ENCODE results near the gene WDR89.

WDR89 gene

GRCh38 chr14:63581491-63581890, 60.2 kb downstream of the WDR89 start:
- no peaks in the 10 kb centered on the region for H3K27me3 Mint-ChIP-seq
- ATAC-seq (no peak), DNase-seq (no peak)
- H3K9me3 Mint-ChIP-seq, result no peaks in the 10 kb centered on the region
- no peak overlapping the region for H3K27ac Mint-ChIP-seq
- H3K4me3 Mint-ChIP-seq, result no peak overlapping the region
- no peaks in the 10 kb centered on the region for H3K4me1 Mint-ChIP-seq

DNA sequence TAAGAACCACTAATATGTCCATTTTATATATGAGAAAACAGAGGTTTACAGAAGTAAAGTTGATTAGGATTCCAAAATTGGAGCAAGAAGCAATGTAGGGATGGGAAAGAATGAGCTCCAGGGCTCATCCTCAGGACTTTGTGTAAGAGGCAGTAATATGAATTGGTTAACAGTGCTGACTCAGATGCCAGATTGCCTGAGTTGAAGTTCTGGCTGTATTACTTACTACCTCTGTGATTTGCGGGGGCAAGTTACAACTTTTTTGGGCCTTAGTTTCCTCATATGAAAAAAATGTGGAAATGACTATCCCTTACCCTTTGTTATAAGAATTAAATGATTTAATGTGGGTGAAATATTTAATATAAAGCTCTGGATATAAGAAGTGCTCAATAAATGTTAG, 63.4 kb downstream of the WDR89 start:
- no peaks in the 10 kb centered on the region for H3K27me3 Mint-ChIP-seq

GRCh38 chr14:63573581-63573980, 68.1 kb downstream of the WDR89 start:
- Mint-ChIP-seq H3K27ac (no peak overlapping the region), H3K9me3 (no peaks in the 10 kb centered on the region), H3K4me3 (no peak overlapping the region), H3K4me1 (no peaks in the 10 kb centered on the region), H3K27me3 (no peaks in the 10 kb centered on the region)
- DNase-seq, result no peak
- ATAC-seq, result no peak

More for the DNA sequence above, 63.4 kb downstream of the WDR89 start:
- ATAC-seq (no peak), DNase-seq (no peak)
- Mint-ChIP-seq H3K4me3 (no peak overlapping the region), H3K4me1 (no peaks in the 10 kb centered on the region), H3K9me3 (no peaks in the 10 kb centered on the region), H3K27ac (no peak overlapping the region)

DNA sequence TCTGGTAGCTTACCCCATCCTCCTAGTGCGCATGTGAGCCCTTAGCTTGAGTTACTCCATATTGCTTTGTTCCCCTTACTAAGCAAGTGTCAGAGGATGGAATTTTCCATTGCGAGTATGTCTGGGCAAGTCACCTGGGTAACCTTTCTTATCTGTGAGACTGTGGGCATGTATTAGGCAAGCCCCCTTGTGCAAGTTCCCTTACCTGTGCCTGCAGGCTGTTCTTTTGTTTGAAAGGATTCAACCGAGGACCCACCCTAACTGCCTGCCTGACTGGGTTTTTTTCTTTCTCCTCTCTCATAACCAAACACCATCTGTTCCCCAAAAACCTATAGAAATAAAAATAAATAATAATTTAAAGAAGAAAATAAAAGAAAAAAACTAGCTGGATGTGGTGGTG, 76.2 kb downstream of the WDR89 start:
- H3K4me1 Mint-ChIP-seq, result no peaks in the 10 kb centered on the region
- no peak overlapping the region for H3K27ac Mint-ChIP-seq
- DNase-seq, result no peak

GRCh38 chr14:63564318-63564717, 77.4 kb downstream of the WDR89 start:
- no peaks in the 10 kb centered on the region for H3K4me1 Mint-ChIP-seq
- H3K4me3 Mint-ChIP-seq, result no peak overlapping the region
- H3K9me3 Mint-ChIP-seq, result no peaks in the 10 kb centered on the region
- H3K27ac Mint-ChIP-seq, result no peak overlapping the region
- DNase-seq, result no peak
- ATAC-seq, result no peak
- H3K27me3 Mint-ChIP-seq, result no peaks in the 10 kb centered on the region

More for the DNA sequence above, 76.2 kb downstream of the WDR89 start:
- Mint-ChIP-seq H3K9me3 (no peaks in the 10 kb centered on the region), H3K4me3 (no peak overlapping the region), H3K27me3 (no peaks in the 10 kb centered on the region)
- no peak for ATAC-seq

DNA sequence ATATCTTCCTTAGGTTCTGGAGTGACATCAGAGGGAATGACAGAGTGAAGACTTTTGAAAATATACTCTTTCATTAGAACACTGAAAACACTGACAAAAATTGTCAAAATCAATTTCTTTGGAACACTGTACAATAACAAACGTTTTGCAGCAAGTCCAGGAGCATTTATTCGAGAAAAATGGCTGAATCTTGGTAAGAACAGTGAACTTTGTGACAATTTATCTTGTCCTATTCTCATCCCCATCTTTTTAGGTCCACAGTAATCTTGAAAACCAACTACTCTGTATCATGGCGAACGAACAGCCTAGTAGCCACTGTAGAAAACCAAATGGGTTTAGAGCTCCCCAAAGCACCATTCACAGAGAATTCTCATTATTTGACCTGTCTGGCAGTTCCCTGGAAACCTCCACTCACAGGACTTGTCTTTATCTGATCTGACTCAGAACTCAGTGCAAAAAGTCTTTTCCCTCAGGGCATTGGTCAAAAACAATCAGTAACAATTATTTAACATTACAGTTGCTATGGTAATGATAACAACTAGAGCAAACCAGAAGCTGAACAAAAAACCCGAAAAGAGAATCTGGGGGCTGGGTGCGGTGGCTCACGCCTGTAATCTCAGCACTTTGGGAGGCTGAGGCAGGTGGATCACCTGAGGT, 78.2 kb downstream of the WDR89 start:
- Mint-ChIP-seq H3K4me3 (no peak overlapping the region), H3K27me3 (no peaks in the 10 kb centered on the region), H3K4me1 (no peaks in the 10 kb centered on the region), H3K9me3 (no peaks in the 10 kb centered on the region), H3K27ac (no peak overlapping the region)
- ATAC-seq (no peak), DNase-seq (no peak)

DNA sequence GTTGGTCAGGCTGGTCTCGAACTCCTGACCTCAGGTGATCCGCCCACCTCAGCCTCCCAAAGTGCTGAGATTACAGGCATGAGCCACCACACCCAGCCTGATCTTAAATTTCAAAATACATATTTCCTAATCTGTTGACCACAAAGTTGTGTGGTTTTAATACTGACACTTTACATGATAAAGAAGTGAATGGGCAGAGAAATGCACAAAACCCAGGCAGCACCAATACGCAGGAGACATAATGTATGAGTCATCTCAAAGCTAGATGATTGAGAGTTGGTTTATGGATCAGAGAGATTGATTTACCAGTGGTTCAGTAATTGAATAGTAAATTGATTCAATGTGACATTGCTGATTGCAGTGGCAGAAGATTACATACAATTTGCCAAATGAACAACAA, 79.3 kb downstream of the WDR89 start:
- Mint-ChIP-seq H3K27me3 (no peaks in the 10 kb centered on the region), H3K9me3 (no peaks in the 10 kb centered on the region), H3K4me1 (no peaks in the 10 kb centered on the region), H3K27ac (no peak overlapping the region), H3K4me3 (no peak overlapping the region)
- ATAC-seq (no peak), DNase-seq (no peak)

- Mint-ChIP-seq H3K9me3 (no peaks in the 10 kb centered on the region), H3K4me3 (no peak overlapping the region), H3K27me3 (no peaks in the 10 kb centered on the region), H3K27ac (no peak overlapping the region), H3K4me1 (peaks cover 6% of the 10 kb centered on the region)
- no peak for ATAC-seq
- DNase-seq, result no peak
Measured at GRCh38 chr14:63555572-63555971, 86.1 kb downstream of the WDR89 start.

DNA sequence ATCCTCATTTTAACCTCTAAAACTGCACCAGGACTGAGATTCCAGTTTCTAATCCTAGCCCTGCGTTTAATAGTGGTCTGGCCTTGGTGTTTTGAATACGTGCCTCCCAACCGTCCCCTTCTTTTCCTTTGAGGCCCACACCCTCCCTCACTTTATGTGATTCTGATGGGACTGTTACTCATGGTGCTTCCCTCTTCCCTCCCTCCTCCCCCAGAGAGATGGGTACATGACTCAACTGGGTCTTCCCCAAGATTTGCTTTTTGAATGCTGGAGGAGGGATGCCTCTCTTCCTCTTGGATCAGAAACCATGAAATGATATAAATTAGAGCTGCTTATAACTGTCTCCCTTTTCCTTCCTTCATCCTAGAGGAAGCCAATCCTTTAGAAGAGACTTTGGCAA, 90.3 kb downstream of the WDR89 start:
- H3K27ac Mint-ChIP-seq, result no peak overlapping the region

GRCh38 chr14:63547798-63548335, 93.8 kb downstream of the WDR89 start:
- Mint-ChIP-seq H3K4me1 (peaks cover 18% of the 10 kb centered on the region), H3K9me3 (no peaks in the 10 kb centered on the region), H3K27ac (no peak overlapping the region), H3K27me3 (no peaks in the 10 kb centered on the region), H3K4me3 (no peak overlapping the region)
- ATAC-seq (no peak), DNase-seq (no peak)

More for the DNA sequence above, 90.3 kb downstream of the WDR89 start:
- no peaks in the 10 kb centered on the region for H3K27me3 Mint-ChIP-seq
- peaks cover 6% of the 10 kb centered on the region for H3K4me1 Mint-ChIP-seq
- no peak overlapping the region for H3K4me3 Mint-ChIP-seq
- ATAC-seq, result no peak
- DNase-seq, result no peak
- H3K9me3 Mint-ChIP-seq, result no peaks in the 10 kb centered on the region

Measured in stimulated activated naive CD8-positive, alpha-beta T cell treated with anti-CD3 and anti-CD28 coated beads, Interleukin-15, amount 100 ng/mL, for 72 hours (primary cell).